ENCODE data around the gene NUP133. TPM values are rescaled to one million over a fixed set of nuclear protein-coding genes. Genes with fewer than 3 reads are reported as not detected.

NUP133 gene
- total and polyA plus RNA-seq, 2 of the 4 experiments (the other 2 are of a cell fraction) = 13.4 to 30.5 TPM

- Histone ChIP-seq H2BK20ac (ENCODE audit: low read depth, low read length) (no peak overlapping the region), H3K14ac (replicated peaks; ENCODE audit: low read depth, low read length) (no peak overlapping the region), H2BK5ac (ENCODE audit: low read depth, low read length, poor library complexity, severe bottlenecking) (no peak overlapping the region), H3K4me1 (ENCODE audit: control insufficient read depth, insufficient read depth, low read length) (no peaks in the 10 kb centered on the region), H3K79me1 (ENCODE audit: low read depth in 1 of 2, low read length in 2 of 2) (no peaks in the 10 kb centered on the region), H4K5ac (ENCODE audit: low read depth, low read length) (no peak overlapping the region), H3K23ac (ENCODE audit: low read depth, low read length) (no peak overlapping the region), H3K27ac (ENCODE audit: insufficient read depth, low read length) (no peak overlapping the region), H2AK9ac (replicated peaks; ENCODE audit: low read depth, low read length, poor library complexity) (no peak overlapping the region), H3K18ac (ENCODE audit: low read depth, low read length) (no peak overlapping the region), H3K36me3 (ENCODE audit: control insufficient read depth, insufficient read depth, low read length) (no peaks in the 10 kb centered on the region), H3K4me2 (ENCODE audit: low read depth, low read length) (no peak overlapping the region), H2AK5ac (ENCODE audit: low read depth, low read length) (no peak overlapping the region), H4K91ac (ENCODE audit: insufficient read depth, low read depth, low read length) (no peak overlapping the region), H3K4ac (ENCODE audit: low read depth, low read length) (no peak overlapping the region), H3K9me3 (ENCODE audit: control insufficient read depth, insufficient read depth, low read length) (no peaks in the 10 kb centered on the region), H3K9ac (ENCODE audit: low read depth, low read length) (no peak overlapping the region), H2BK15ac (ENCODE audit: low read depth, low read length) (no peak overlapping the region), H3K27me3 (ENCODE audit: control insufficient read depth, insufficient read depth, low read length) (peaks cover 3% of the 10 kb centered on the region), H2BK120ac (ENCODE audit: low read depth, low read length) (no peak overlapping the region), H3K4me3 (ENCODE audit: insufficient read depth, low read depth, low read length) (no peak overlapping the region), H4K8ac (ENCODE audit: low read depth in 2 of 2, low read length in 2 of 2) (no peak overlapping the region), H4K20me1 (ENCODE audit: insufficient read depth, low read length) (no peaks in the 10 kb centered on the region), H2AFZ (replicated peaks; ENCODE audit: low read length, poor library complexity) (no peak overlapping the region), H3K56ac (ENCODE audit: extremely low read depth, insufficient read depth, low read length) (no peak overlapping the region), H3K9me1 (ENCODE audit: insufficient read depth, low read length) (no peaks in the 10 kb centered on the region)
- no peak for ATAC-seq (ENCODE audit: low read depth)
- BruUV-seq (replicated peaks) = no TSS peak
- no CpG with 5 or more reads among the region's 7 CpGs for WGBS, 2 experiments (ENCODE audit: extremely low coverage in 2 of 2, insufficient read length in 1 of 2)
- ChIA-PET POLR2A (ENCODE audit: unreplicated experiment) (no interaction called here), CTCF (interaction anchor here (1.3 kb wide), 1 partner anchor 9 kb away, joined by 3 read pairs; no protein-coding TSS in a partner anchor)
- TF ChIP-seq MAFK (IDR thresholded peaks at IDR 0.05; ENCODE audit: low read depth, low read length) (no peak), FOS (IDR thresholded peaks at IDR 0.05; ENCODE audit: low read depth, low read length) (no peak), MXI1 (IDR thresholded peaks at IDR 0.05; ENCODE audit: borderline replicate concordance, low read depth, low read length) (no peak), CTCF (conservative IDR thresholded peaks at IDR 0.05; ENCODE audit: low read depth, low read length) (no peak), NFE2L2 (IDR thresholded peaks at IDR 0.05; ENCODE audit: low read depth, low read length) (no peak), RFX5 (IDR thresholded peaks at IDR 0.05; ENCODE audit: low read depth, low read length) (no peak), RAD21 (IDR thresholded peaks at IDR 0.05; ENCODE audit: low read length) (no peak), POLR2A (IDR thresholded peaks at IDR 0.05; ENCODE audit: low read depth, low read length) (no peak), ELK1 (IDR thresholded peaks at IDR 0.05; ENCODE audit: borderline replicate concordance, low read depth, low read length) (no peak), BHLHE40 (IDR thresholded peaks at IDR 0.05; ENCODE audit: low read depth, low read length) (no peak), CEBPB (IDR thresholded peaks at IDR 0.05; ENCODE audit: low read depth, low read length) (no peak), CHD1 (IDR thresholded peaks at IDR 0.05; ENCODE audit: low read depth, low read length) (no peak), RCOR1 (IDR thresholded peaks at IDR 0.05; ENCODE audit: insufficient replicate concordance, low read length) (no peak), MAZ (IDR thresholded peaks at IDR 0.05; ENCODE audit: borderline replicate concordance, low read depth, low read length) (no peak), SMC3 (IDR thresholded peaks at IDR 0.05; ENCODE audit: low read depth, low read length) (no peak), USF2 (IDR thresholded peaks at IDR 0.05; ENCODE audit: low read depth, low read length) (no peak)
- intact Hi-C loops (cut with micrococcal nuclease) (no loop called here), dilution Hi-C loops (cut with HindIII; ENCODE audit: low sequenced_read_pairs, unreplicated experiment) (no loop called here), in situ Hi-C loops (cut with MboI; ENCODE audit: low sequenced_read_pairs) (no loop called here)
- DNase-seq = no peak
Measured at GRCh38 chr1:229420765-229421164, 87.4 kb downstream of the NUP133 start.
